Measurements from ENCODE around the gene FOS. TPM values are rescaled to one million over a fixed set of nuclear protein-coding genes. Genes with fewer than 3 reads are reported as not detected.

Gene FOS
- total and polyA plus RNA-seq, 2 of the 8 experiments (the other 6 are each of a cell fraction or from before 2014, with no cell fraction given) = 50.2 to 51.8 TPM

GRCh38 chr14:75306927-75307699 is 28.5 kb downstream of the FOS start (continued):
- TF ChIP-seq RAD21 (IDR thresholded peaks at IDR 0.05 in 1 of 2, conservative IDR thresholded peaks at IDR 0.05 in 1 of 2; ENCODE audit: low read depth in 2 of 2, low read length in 2 of 2) (peak; percentile 56 to 62), SIN3A (conservative IDR thresholded peaks at IDR 0.05 in 1 of 2, IDR thresholded peaks at IDR 0.05 in 1 of 2; ENCODE audit: low read depth in 1 of 2, low read length in 2 of 2) (no peak), NRF1 (IDR thresholded peaks at IDR 0.05; ENCODE audit: low read depth, low read length) (no peak), CHD2 (IDR thresholded peaks at IDR 0.05; ENCODE audit: low read length) (no peak), TAF7 (optimal IDR thresholded peaks at IDR 0.05; ENCODE audit: borderline replicate concordance, low read depth, low read length) (peak; percentile 13), EP300 (IDR thresholded peaks at IDR 0.05; ENCODE audit: borderline replicate concordance in 1 of 2, low read depth in 2 of 2, low read length in 2 of 2) (no peak), TEAD4 (IDR thresholded peaks at IDR 0.05; ENCODE audit: low read depth, low read length) (no peak)
